ENCODE data around the gene HTATIP2. TPM values are rescaled to one million over a fixed set of nuclear protein-coding genes. Genes with fewer than 3 reads are reported as not detected.

Gene HTATIP2
- polyA plus RNA-seq, 2 of the 4 experiments (the other 2 are of a cell fraction) = 234 to 308 TPM

GRCh38 chr11:20368438-20368837 is 4.9 kb downstream of the HTATIP2 start:
- ATAC-seq = no peak
- FAIRE-seq = no peak
- H3K4me1 ChIP-seq = peaks cover 58% of the 10 kb centered on the region
- peak overlapping the region; percentile 96 for H3K4me2 ChIP-seq
- no peak for DNase-seq (ENCODE audit: low read depth in 1 of 2, low spot score in 1 of 2)
- peak overlapping the region; percentile 25; the same call in 2 of the 3 replicates for H3K4me3 ChIP-seq
- TF ChIP-seq MAFK (IDR thresholded peaks at IDR 0.05; ENCODE audit: partially characterized antibody) (peak; percentile 89), RNF2 (IDR thresholded peaks at IDR 0.05; ENCODE audit: borderline replicate concordance, low read depth) (no peak), NFE2L2 (conservative IDR thresholded peaks at IDR 0.05; ENCODE audit: low read length) (peak; percentile 23; the same call in 1 of the 2 replicates), ZC3H11A (IDR thresholded peaks at IDR 0.05) (0 out of 2 replicates have a peak, but pooled peaks have one; percentile 3), BHLHE40 (IDR thresholded peaks at IDR 0.05; ENCODE audit: low read depth, low read length) (no peak)
- TF ChIP-seq, protein P1, sequence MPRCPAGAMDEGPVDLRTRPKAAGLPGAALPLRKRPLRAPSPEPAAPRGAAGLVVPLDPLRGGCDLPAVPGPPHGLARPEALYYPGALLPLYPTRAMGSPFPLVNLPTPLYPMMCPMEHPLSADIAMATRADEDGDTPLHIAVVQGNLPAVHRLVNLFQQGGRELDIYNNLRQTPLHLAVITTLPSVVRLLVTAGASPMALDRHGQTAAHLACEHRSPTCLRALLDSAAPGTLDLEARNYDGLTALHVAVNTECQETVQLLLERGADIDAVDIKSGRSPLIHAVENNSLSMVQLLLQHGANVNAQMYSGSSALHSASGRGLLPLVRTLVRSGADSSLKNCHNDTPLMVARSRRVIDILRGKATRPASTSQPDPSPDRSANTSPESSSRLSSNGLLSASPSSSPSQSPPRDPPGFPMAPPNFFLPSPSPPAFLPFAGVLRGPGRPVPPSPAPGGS (IDR thresholded peaks at IDR 0.05) = 0 out of 3 replicates have a peak, but pooled peaks have one; percentile 15
- TF ChIP-seq, protein P2, sequence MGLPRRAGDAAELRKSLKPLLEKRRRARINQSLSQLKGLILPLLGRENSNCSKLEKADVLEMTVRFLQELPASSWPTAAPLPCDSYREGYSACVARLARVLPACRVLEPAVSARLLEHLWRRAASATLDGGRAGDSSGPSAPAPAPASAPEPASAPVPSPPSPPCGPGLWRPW (IDR thresholded peaks at IDR 0.05) = no peak
- H3K27ac ChIP-seq = peak overlapping the region; percentile 75 to 85
- ChIA-PET CTCF (interaction anchor here (0.8 to 2.5 kb wide), 6 partner anchors 8 to 241 kb away, joined by 3 to 7 read pairs (median 4); no protein-coding TSS in a partner anchor), POLR2A (interaction anchor here (0.9 kb wide), 1 partner anchor 20 kb away, joined by 3 read pairs; no protein-coding TSS in a partner anchor)
- H3K9me3 ChIP-seq = no peaks in the 10 kb centered on the region

DNA sequence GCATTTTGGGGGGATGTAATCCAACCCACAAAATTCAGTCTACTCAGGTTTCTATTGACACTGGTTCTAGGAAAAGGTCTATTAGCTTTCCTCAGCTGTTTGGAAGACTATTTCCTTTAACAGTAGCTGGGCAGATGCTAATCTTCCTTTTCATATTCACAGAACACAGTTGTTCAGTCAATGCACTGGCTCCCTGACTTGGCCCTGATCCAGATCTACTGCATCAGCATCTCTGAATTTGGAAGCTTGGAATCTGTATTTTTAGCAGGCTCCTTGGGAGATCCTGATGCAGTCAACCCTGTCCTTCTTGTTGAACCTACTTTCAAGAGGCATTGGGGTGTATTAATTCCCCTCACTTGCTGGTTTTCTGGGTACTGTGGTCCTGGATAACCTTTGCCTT is 6.3 kb downstream of the HTATIP2 start:
- DNase-seq (ENCODE audit: low read depth in 1 of 2, low spot score in 1 of 2) = no peak

More for the DNA sequence above, 6.3 kb downstream of the HTATIP2 start:
- FAIRE-seq = no peak
- Histone ChIP-seq H3K4me3 (no peak overlapping the region), H3K27ac (peak overlapping the region in 1 of 2 experiments; percentile 56; a peak in 3 of 6 replicates), H3K9me3 (no peaks in the 10 kb centered on the region), H3K4me2 (no peak overlapping the region), H3K4me1 (peaks cover 66% of the 10 kb centered on the region)
- CTCF ChIA-PET = interaction anchor here (1.0 to 2.5 kb wide), 3 partner anchors 9 to 27 kb away, joined by 3 to 6 read pairs (median 5); no protein-coding TSS in a partner anchor
- TF ChIP-seq HOXA7 (CRISPR knock-in tag; IDR thresholded peaks at IDR 0.05) = no peak
- TF ChIP-seq, protein P3, sequence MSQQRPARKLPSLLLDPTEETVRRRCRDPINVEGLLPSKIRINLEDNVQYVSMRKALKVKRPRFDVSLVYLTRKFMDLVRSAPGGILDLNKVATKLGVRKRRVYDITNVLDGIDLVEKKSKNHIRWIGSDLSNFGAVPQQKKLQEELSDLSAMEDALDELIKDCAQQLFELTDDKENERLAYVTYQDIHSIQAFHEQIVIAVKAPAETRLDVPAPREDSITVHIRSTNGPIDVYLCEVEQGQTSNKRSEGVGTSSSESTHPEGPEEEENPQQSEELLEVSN (IDR thresholded peaks at IDR 0.05; ENCODE audit: borderline replicate concordance, low read depth) = no peak
- TF ChIP-seq, protein P4, sequence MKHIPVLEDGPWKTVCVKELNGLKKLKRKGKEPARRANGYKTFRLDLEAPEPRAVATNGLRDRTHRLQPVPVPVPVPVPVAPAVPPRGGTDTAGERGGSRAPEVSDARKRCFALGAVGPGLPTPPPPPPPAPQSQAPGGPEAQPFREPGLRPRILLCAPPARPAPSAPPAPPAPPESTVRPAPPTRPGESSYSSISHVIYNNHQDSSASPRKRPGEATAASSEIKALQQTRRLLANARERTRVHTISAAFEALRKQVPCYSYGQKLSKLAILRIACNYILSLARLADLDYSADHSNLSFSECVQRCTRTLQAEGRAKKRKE (CRISPR knock-in tag; IDR thresholded peaks at IDR 0.05; ENCODE audit: low read depth) = no peak
- no peak for TF ChIP-seq NPAS2 (CRISPR knock-in tag; IDR thresholded peaks at IDR 0.05; ENCODE audit: borderline replicate concordance)
- TF ChIP-seq SREBF2 (IDR thresholded peaks at IDR 0.05) = no peak
- TF ChIP-seq, protein P5, sequence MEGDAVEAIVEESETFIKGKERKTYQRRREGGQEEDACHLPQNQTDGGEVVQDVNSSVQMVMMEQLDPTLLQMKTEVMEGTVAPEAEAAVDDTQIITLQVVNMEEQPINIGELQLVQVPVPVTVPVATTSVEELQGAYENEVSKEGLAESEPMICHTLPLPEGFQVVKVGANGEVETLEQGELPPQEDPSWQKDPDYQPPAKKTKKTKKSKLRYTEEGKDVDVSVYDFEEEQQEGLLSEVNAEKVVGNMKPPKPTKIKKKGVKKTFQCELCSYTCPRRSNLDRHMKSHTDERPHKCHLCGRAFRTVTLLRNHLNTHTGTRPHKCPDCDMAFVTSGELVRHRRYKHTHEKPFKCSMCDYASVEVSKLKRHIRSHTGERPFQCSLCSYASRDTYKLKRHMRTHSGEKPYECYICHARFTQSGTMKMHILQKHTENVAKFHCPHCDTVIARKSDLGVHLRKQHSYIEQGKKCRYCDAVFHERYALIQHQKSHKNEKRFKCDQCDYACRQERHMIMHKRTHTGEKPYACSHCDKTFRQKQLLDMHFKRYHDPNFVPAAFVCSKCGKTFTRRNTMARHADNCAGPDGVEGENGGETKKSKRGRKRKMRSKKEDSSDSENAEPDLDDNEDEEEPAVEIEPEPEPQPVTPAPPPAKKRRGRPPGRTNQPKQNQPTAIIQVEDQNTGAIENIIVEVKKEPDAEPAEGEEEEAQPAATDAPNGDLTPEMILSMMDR (IDR thresholded peaks at IDR 0.05) = no peak
- TF ChIP-seq, protein P2 (IDR thresholded peaks at IDR 0.05) = no peak
- TF ChIP-seq, protein P6, sequence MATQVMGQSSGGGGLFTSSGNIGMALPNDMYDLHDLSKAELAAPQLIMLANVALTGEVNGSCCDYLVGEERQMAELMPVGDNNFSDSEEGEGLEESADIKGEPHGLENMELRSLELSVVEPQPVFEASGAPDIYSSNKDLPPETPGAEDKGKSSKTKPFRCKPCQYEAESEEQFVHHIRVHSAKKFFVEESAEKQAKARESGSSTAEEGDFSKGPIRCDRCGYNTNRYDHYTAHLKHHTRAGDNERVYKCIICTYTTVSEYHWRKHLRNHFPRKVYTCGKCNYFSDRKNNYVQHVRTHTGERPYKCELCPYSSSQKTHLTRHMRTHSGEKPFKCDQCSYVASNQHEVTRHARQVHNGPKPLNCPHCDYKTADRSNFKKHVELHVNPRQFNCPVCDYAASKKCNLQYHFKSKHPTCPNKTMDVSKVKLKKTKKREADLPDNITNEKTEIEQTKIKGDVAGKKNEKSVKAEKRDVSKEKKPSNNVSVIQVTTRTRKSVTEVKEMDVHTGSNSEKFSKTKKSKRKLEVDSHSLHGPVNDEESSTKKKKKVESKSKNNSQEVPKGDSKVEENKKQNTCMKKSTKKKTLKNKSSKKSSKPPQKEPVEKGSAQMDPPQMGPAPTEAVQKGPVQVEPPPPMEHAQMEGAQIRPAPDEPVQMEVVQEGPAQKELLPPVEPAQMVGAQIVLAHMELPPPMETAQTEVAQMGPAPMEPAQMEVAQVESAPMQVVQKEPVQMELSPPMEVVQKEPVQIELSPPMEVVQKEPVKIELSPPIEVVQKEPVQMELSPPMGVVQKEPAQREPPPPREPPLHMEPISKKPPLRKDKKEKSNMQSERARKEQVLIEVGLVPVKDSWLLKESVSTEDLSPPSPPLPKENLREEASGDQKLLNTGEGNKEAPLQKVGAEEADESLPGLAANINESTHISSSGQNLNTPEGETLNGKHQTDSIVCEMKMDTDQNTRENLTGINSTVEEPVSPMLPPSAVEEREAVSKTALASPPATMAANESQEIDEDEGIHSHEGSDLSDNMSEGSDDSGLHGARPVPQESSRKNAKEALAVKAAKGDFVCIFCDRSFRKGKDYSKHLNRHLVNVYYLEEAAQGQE (IDR thresholded peaks at IDR 0.05) = no peak
- TF ChIP-seq NFE2L2 (conservative IDR thresholded peaks at IDR 0.05; ENCODE audit: low read length) = no peak
- TF ChIP-seq BHLHE40 (IDR thresholded peaks at IDR 0.05; ENCODE audit: low read depth, low read length) = no peak
- no peak for TF ChIP-seq HOXB5 (CRISPR knock-in tag; IDR thresholded peaks at IDR 0.05)
- no peak for TF ChIP-seq PHF8 (IDR thresholded peaks at IDR 0.05; ENCODE audit: borderline replicate concordance, low read depth)
- TF ChIP-seq EHMT2 (IDR thresholded peaks at IDR 0.05; ENCODE audit: low read depth) = no peak
- TF ChIP-seq RNF2 (IDR thresholded peaks at IDR 0.05; ENCODE audit: borderline replicate concordance, low read depth) = no peak
- no peak for TF ChIP-seq MAZ (IDR thresholded peaks at IDR 0.05; ENCODE audit: borderline replicate concordance, low read depth, low read length)
- no peak for TF ChIP-seq HDAC2 (IDR thresholded peaks at IDR 0.05)
- no peak for ATAC-seq
- POLR2A ChIA-PET = no interaction called here

Measured in A549 (cell line).